Psoas muscle (tissue), 8 donors: ENCODE results near the gene GALNT13. TPM values are rescaled to one million over a fixed set of nuclear protein-coding genes. Genes with fewer than 3 reads are reported as not detected.

Source experiments
- ATAC-seq, 4 donors: fragments of 200-7000 bp; cut with Tn5 transposase; one replicate each; pipeline ENCODE4 v1.9.1; 2020; ENCODE audit warnings: moderate library complexity in 3 of 4, mild to moderate bottlenecking in 2 of 4
- DNase-seq, 2 donors: peaks; one replicate each; pipeline ENCODE4 v3.0.0-alpha.2; 2020
- H3K27ac ChIP-seq: fragments of 200-600 bp; one replicate; pipeline ENCODE4 v1.8.0; 2022
- H3K27me3 ChIP-seq, 3 donors: fragments of 200-600 bp in 1 of 3; one replicate each; pipeline versions ENCODE4 v1.6.1 to v1.8.0; 2013 to 2022; ENCODE audit warnings: low read length in 2 of 3, mild to moderate bottlenecking in 2 of 3, moderate library complexity in 1 of 3; ENCODE audit not compliant: insufficient read depth in 3 of 3
- H3K36me3 ChIP-seq, 2 donors: fragments of 200-600 bp in 1 of 2; one replicate each; pipeline versions ENCODE4 v1.6.1 to v1.8.0; 2013 to 2022; ENCODE audit warnings: low read depth in 1 of 2, mild to moderate bottlenecking in 1 of 2, moderate library complexity in 1 of 2; ENCODE audit not compliant: insufficient read depth in 1 of 2
- H3K4me1 ChIP-seq: fragments of 200-600 bp; one replicate; pipeline ENCODE4 v1.8.0; 2022
- H3K4me3 ChIP-seq: fragments of 200-600 bp; one replicate; pipeline ENCODE4 v1.8.0; 2022; ENCODE audit warnings: mild to moderate bottlenecking
- H3K9me3 ChIP-seq: fragments of 200-600 bp; one replicate; pipeline ENCODE4 v1.8.0; 2022
- CTCF ChIP-seq: fragments of 200-600 bp; IDR thresholded peaks from one replicate; pipeline ENCODE4 v1.8.0; 2022; ENCODE audit warnings: antibody characterized with exemption
- WGBS, 3 donors: extraction: QIAGEN DNeasy Blood & Tissue Kit; methylation state at CpG; one replicate each; pipeline versions ENCODE4 v1.1.6 to v1.1.7; 2013; 5-methylcytosine and 5-hydroxymethylcytosine counted together
- intact Hi-C, 2 donors: fragments of 100-400 bp; cut with DNase I; formaldehyde crosslinking; loops; one replicate each; pipeline versions ENCODE4 v1.11.0 to v1.14.2; 2022
- polyA plus RNA-seq, 3 donors: library from polyadenylated mRNA; stranded (reverse); fragments of 200-250 nt; gene quantifications; one replicate each; pipeline ENCODE4 v1.2.3, GENCODE V29; 2013
- total RNA-seq, 4 donors: library from RNA; stranded (reverse); fragmentation: NEBNext Ultra II Directional in 2 of 4; extraction: Animal tissue kit (Norgen Biotek cat#: 25700) in 2 of 4; gene quantifications; one replicate each; pipeline versions ENCODE4 v1.2.1 to v1.2.4, GENCODE V29; 2021 to 2023
- donor health status: healthy with polysubstance abuse.
- donor health status: DM: no; HTN: no; CAD: no; lungs with moderate emphysema.
- donor health status: Bipolar disorder and iron deficiency.
- donor health status: healthy.
- donor health status: DM: yes; HTN: yes; CAD: no.
- donor health status: DM: no; HTN: no; CAD: no.
- donor health status: DM: no; HTN: no; CAD: no.
- donor health status: DM: yes; HTN: yes; CAD: no.

Gene GALNT13
- total and polyA plus RNA-seq, 7 donors, result 0.06 TPM; not detected in 6

- 76 to 78% (median 78%) methylated on average over 1 of the region's 1 CpG for WGBS, 3 donors
Measured at GRCh38 chr2:154422251-154422650, 550.5 kb downstream of the GALNT13 start.

GRCh38 chr2:154425994-154426393 is 554.3 kb downstream of the GALNT13 start:
- peak in 1 of 2 donors; percentile 44 for DNase-seq
- 14 to 21% (median 20%) methylated on average over 2 of the region's 2 CpGs for WGBS, 3 donors
- Histone ChIP-seq H3K27me3 (no peaks in the 10 kb centered on the region), H3K9me3 (no peaks in the 10 kb centered on the region), H3K36me3 (no peaks in the 10 kb centered on the region), H3K4me1 (no peaks in the 10 kb centered on the region), H3K4me3 (no peak overlapping the region), H3K27ac (no peak overlapping the region)
- TF ChIP-seq CTCF, result no peak
- no peak for ATAC-seq
- intact Hi-C loops, result no loop called here

More at GRCh38 chr2:154422251-154422650, 550.5 kb downstream of the GALNT13 start:
- Histone ChIP-seq H3K27ac (no peak overlapping the region), H3K9me3 (no peaks in the 10 kb centered on the region), H3K4me1 (no peaks in the 10 kb centered on the region), H3K36me3 (no peaks in the 10 kb centered on the region), H3K27me3 (no peaks in the 10 kb centered on the region), H3K4me3 (no peak overlapping the region)
- intact Hi-C loops, result no loop called here
- ATAC-seq (no peak), DNase-seq (no peak)
- no peak for TF ChIP-seq CTCF

- WGBS, 3 donors, result 74 to 90% (median 84%) methylated on average over 2 of the region's 2 CpGs
- H3K27me3 ChIP-seq, result no peaks in the 10 kb centered on the region
Measured at GRCh38 chr2:154427453-154427852, 555.7 kb downstream of the GALNT13 start.

GRCh38 chr2:154428022-154428421 is 556.3 kb downstream of the GALNT13 start:
- WGBS, 3 donors, result 86 to 89% (median 87%) methylated on average over 8 of the region's 8 CpGs
- no peaks in the 10 kb centered on the region for H3K27me3 ChIP-seq

More at GRCh38 chr2:154427453-154427852, 555.7 kb downstream of the GALNT13 start:
- no peak overlapping the region for H3K4me3 ChIP-seq
- intact Hi-C loops, result no loop called here
- ATAC-seq (no peak), DNase-seq (no peak)
- H3K36me3 ChIP-seq, result no peaks in the 10 kb centered on the region
- H3K4me1 ChIP-seq, result no peaks in the 10 kb centered on the region
- no peak overlapping the region for H3K27ac ChIP-seq
- no peaks in the 10 kb centered on the region for H3K9me3 ChIP-seq
- no peak for TF ChIP-seq CTCF

More at GRCh38 chr2:154428022-154428421, 556.3 kb downstream of the GALNT13 start:
- no peaks in the 10 kb centered on the region for H3K36me3 ChIP-seq
- no peak overlapping the region for H3K27ac ChIP-seq
- no peak for ATAC-seq
- no peaks in the 10 kb centered on the region for H3K4me1 ChIP-seq
- H3K9me3 ChIP-seq, result no peaks in the 10 kb centered on the region
- TF ChIP-seq CTCF, result no peak
- DNase-seq, result no peak
- intact Hi-C loops, result no loop called here
- no peak overlapping the region for H3K4me3 ChIP-seq
